CD4-positive, alpha-beta T cell treated with Interleukin-10 for 1 hour (primary cell): ENCODE results near the gene OTUD5.
"Not testable (repeated sequence)": the region's sequence is repeated elsewhere in the genome, so short reads cannot be mapped to it uniquely, and the experiment has no call there.

Experiments
- DNase-seq: peaks from one replicate; pipeline ENCODE4 v3.0.0-alpha.2; 2020

Gene OTUD5

GRCh38 chrX:48905090-48905790 lies 52.2 kb downstream of the OTUD5 start:
- no peak for DNase-seq

DNA sequence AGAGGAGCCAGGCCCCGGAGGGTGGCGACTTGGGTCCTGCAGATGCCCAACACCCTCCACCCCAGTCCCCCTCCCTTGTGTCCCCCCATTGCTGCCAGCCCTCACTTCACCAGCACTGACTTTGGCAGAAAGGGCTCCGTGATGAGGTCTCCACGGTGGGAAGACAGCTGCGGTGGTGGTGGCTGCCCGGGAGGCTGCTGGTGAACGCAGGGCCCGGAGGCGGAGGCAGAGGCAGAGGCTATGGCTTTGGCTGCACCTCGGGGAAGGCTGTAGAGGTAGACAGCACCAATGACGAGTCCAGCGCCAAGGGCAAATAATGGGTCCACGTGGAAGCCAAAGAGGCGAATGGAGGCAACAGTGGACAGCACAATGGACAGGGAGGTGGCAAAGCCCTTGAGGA lies 52.8 kb downstream of the OTUD5 start:
- DNase-seq = no peak

DNA sequence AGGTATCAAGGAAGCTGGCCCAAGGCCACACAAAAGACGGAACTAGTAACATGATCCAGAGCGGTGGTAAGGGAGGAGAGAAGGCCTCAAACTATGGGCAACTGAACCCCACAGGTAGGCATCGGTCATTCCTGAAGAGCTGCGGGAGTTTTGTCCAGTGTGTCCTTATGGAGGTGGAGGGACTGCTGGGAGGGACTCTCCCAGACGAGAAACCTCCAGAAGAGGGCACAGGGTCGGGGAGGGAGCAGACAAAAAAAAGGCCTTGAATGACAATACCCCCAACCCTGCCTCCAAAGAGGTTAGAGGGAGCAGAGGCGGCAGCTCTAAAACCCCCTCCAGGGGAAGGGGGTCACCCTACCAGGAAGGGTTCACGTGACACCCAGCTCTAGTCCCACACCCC lies 53.2 kb downstream of the OTUD5 start:
- DNase-seq = no peak

DNA sequence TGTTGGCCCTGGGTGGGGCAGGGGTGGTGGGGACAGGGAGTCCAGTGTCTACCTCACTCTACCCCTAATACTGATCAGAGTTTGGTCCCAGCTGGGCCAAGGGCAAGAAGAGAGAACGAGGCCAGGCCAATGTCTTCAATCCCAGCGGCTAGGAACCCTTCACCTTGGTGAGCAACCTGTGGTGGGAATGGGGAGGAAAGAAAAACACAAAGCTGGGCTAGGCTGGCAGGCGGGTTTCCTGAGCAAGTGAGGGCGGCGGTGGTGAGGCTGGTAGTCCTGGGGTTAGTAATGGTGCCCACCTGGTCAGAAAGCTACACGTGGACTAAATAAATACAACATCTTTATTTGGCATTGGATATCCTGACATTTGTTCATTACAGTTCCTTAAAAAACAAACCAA lies 54.1 kb downstream of the OTUD5 start:
- no peak for DNase-seq

DNA sequence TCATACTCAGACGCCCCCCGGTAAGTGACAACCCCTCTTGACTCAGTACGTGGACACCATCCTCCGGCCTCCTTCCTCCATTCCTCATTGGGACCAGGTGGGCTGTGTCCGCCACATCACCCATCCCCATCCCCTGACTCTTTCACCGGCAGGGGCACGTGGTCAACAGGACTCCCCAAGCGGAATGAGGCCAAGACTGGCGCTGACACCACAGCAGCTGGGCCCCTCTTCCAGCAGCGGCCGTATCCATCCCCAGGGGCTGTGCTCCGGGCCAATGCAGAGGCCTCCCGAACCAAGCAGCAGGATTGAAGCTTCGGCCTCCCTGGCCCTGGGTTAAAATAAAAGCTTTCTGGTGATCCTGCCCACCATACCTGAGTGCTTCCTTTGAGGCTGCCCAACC lies 54.6 kb downstream of the OTUD5 start:
- no peak for DNase-seq

DNA sequence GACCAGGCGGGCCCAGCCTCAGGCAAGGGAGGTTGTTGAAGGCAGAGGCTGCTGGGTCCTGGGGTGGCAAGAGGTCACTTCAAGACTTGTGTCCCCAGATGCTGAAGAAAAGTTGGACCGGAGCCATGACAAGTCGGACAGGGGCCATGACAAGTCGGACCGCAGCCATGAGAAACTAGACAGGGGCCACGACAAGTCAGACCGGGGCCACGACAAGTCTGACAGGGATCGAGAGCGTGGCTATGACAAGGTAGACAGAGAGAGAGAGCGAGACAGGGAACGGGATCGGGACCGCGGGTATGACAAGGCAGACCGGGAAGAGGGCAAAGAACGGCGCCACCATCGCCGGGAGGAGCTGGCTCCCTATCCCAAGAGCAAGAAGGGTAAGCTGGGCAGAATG lies 55.3 kb downstream of the OTUD5 start:
- no peak for DNase-seq

DNA sequence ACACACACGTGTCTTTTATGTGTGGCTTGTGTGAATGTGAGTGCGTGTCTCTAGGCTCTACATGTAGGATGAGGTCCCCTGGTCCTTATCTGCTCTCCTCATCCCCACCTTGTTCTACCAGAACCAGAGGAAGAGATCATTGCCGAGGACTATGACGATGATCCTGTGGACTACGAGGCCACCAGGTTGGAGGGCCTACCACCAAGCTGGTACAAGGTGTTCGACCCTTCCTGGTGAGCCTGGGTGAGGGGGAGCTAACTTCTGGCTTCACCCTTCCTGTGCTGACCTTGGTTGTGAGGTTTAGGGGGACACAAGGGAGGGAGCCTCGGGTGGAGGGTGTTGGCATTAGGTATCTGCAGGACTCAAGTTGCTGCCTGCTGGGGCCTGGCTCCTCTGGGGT lies 56.3 kb downstream of the OTUD5 start:
- no peak for DNase-seq

GRCh38 chrX:48899078-48899410 lies 58.4 kb downstream of the OTUD5 start:
- DNase-seq = no peak

DNA sequence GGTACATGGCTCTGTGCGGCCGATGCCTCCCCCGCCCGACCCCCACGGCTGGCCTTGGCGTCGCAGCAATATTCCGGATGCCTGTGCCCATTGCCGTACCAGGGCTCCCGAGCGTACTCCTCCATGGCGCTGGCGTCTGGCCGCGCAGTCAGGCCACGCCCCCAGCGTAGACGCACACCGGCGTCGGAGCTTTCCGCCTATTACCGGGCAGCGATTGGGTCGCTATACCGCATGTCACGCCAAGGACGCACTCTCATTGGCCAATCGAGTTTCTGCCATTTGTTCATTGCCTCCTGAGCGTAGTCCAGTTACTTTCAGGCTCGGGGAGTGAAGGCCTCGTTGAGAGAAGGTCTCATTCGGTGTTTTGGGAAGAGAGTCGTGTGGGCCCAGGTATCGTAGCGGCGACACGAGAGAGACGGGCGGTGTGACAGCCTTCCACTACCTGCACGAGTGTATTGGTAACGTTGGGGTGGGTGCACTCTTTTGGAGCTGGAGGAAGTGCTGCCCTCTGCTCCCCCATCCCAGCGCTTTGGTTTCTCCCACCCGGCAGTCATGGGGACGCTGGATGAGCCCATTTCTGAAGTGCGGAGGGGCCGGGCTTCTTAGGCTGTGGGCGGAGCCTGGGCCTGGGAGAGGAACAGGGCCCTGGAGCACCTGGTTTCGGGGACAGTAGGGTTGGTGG lies 59.6 kb downstream of the OTUD5 start, which contains the start of the genes PQBP1 and TIMM17B:
PQBP1 (plus strand) TSS at position 306 of the 682 bp plus-strand sequence. CDS start 580 bp downstream, outside the sequence.
TIMM17B (minus strand) TSS at position 144 of the 682 bp plus-strand sequence; CDS start at position 125, 19 bp downstream.
- DNase-seq = peak; percentile 93

DNA sequence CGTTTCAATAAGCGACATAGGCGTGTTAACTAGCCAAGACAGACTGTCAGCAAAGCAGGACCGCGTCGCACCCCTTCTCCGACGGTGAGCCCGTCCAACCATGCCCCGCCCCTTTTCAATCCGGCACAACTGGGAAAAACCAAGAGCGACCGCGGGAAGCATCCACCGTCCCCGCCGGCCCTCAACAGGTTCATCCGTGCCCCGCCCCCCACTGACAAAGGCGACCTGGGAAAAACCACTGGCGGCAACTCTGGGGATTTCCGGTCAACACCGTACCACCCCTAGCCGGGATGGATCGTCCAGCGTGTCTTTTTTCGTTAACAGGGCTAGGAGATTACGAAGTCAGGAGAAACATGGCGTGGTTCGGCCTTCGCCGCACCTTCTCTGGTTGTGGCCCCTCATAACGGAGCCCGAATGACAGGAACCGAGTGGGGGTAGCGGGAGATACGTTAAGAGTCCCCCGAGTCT lies 60.2 kb downstream of the OTUD5 start:
- peak; percentile 82 for DNase-seq

GRCh38 chrX:48896611-48897011 lies 60.8 kb downstream of the OTUD5 start:
- DNase-seq = no peak

GRCh38 chrX:48894891-48895290 lies 62.5 kb downstream of the OTUD5 start:
- DNase-seq = no peak

DNA sequence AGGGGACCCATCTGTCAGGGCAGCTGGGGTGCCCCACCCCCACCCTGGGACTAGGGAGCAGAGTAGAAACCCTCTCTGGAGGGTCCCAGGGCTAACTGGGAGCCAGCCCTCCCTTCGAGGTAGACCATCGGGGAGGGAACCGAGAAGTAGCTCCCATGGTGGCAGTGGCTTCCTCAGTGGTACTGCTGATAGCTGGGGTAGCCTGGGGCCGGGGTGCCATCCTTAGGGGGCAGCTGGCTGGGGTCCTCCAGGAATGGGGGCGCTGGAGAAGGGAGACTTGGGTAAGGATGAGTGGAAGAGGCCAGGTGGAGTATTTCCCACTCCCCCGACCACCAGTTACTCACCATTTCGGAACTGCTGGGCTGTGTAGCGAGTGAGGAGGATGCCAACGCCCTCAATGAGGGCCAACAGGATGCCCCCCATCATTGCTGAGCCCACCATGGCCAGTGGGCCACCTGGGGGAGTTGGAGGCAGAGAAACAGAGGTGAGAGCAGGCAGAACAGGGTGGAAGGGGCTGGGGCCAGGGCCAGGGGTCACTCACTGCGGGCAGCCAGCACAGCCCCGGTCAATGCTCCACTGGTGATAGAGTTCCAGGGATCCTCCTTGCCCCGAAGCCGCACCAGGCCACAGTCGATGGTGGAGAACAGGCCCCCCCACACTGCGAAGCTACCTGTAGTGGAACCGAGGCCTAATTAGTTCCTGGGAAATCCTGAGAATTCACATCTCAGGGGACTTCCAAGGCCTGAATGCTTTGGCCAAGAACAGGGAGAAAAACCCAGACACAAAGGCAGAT lies 63.7 kb downstream of the OTUD5 start:
- DNase-seq = no peak

DNA sequence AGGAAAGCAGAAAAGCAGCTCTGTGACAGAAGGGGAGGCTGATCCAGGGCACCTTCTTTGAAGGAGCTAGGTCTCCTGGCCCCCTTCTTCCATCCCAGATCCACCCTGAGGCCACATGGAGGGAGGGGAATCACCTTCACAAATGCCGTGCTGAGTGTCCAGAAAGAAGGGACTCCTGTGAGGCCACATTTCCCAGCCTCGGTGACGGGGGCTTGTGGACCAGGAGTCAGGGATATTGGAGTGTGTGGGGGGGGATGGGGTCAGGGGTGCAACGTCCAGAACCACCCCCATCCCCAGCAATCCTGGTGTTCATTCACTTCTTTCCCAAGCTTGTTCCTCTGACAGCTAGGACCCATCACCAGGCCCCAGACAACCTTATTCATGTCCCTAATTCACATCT lies 64.5 kb downstream of the OTUD5 start:
- DNase-seq = no peak

DNA sequence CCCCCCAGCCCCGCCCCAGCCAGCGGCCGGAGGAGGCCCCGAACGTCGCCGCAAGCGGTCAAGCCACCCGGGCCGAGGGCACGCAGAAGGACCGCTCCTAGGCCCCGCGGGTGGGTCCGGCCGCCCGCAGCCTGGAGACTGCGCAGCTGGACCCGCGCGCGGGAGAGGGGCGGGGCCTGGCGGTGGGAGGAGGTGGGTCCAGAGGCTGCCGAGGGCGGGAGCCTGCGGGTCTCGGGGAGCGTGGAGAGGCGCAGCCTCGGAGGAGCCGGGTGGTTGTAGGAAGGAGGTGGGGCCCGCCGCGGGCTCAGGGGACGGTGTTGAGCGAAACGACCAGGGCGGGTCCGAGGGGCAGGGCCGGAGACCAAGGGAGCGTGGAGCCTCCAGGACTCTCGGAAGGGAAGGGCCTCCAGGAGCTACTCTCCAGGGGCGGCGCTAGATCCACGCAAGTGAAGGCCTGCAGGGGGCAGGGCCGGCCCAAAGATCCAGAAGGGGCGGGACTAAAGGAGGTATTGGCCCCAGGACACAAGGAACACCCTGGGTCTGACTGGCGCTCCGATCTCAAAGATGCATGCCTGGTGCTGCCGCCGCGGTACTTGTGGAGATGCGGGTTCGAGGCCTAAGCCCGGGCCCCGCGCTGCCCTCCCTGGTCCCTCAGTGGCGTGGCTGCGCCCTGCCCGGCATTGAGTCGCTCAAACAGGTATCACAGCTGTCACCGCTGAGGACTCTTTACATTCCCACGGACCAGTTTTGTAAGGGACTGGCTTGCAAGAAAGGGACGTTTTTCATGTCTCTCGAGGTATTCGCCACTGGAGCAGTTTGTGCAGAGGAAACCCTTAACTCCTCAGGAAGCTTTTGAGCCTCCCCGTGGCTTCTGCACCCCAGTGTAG lies 65.8 kb downstream of the OTUD5 start:
- peak; percentile 84 for DNase-seq

GRCh38 chrX:48890934-48891401 lies 66.4 kb downstream of the OTUD5 start:
- no peak for DNase-seq

- no peak for DNase-seq
Observed at GRCh38 chrX:48890296-48890925, 67.0 kb downstream of the OTUD5 start.

DNA sequence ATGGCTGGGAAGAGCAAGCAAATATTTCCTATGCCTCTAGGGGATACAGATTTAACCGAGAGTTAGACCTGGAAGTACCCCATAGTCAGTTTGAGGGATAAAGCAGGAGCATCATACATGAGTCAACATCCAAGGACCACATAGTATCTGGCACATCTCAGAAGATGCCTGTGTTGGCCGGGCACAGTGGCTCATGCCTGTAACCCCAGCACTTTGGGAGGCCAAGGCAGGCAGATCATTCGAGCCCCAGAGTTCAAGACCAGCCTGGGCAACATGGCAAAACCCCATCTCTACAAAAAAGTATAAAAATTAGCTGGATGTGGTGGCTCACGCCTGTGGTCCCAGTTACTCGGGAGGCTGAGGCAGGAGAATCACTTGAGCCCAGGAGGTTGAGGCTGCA lies 70.8 kb downstream of the OTUD5 start:
- DNase-seq = not testable (repeated sequence)

- DNase-seq = no peak
Observed at GRCh38 chrX:48883729-48884128, 73.7 kb downstream of the OTUD5 start.

DNA sequence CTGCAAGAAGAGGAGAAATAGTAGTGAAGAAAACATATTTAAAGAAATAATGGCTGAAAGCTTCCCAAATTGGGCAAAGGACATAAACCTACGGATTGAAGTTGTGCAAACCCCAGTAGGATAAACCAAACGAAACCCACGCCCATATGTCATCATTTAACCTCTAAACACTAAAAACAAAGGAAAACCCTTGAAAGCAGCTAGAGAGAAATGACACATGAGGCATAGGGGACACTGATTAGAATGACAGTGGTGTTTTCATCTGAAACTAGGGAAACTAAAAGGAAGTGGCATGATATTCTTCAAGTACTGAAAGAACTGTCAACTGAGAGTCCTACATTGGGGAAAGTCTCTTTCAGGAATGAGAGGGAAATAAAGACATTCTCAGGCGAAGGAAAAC lies 80.5 kb downstream of the OTUD5 start:
- DNase-seq = not testable (repeated sequence)
